Activated naive CD8-positive, alpha-beta T cell treated with anti-CD3 and anti-CD28 coated beads, Interleukin-2, amount 10 ng/mL, durations not matched to agents 7 days and 5 days (primary cell): ENCODE results near the gene SGSH. TPM values are rescaled to one million over a fixed set of nuclear protein-coding genes. Genes with fewer than 3 reads are reported as not detected.

Experiments
- ATAC-seq: fragments of 150-1000 bp; cut with Tn5 transposase; one replicate; pipeline ENCODE4 v1.10.0; 2021; ENCODE audit warnings: low read depth, moderate library complexity
- POLR2A ChIA-PET: fragments of 350-600 bp; sonication (Branson Sonifier 250); formaldehyde crosslinking; loops from one replicate; lab custom pipeline; 2021; ENCODE audit warnings: antibody characterized with exemption; lab: Charles Lee
- DNase-seq: peaks from one replicate; pipeline ENCODE4 v3.0.0; 2021
- H3K27ac Mint-ChIP-seq: one replicate; pipeline ENCODE4 v1.8.0; 2022; ENCODE audit warnings: mild to moderate bottlenecking, mixed read lengths
- H3K27me3 Mint-ChIP-seq: one replicate; pipeline ENCODE4 v1.8.0; 2022; ENCODE audit warnings: mild to moderate bottlenecking, moderate library complexity, mixed read lengths
- H3K36me3 Mint-ChIP-seq: one replicate; pipeline ENCODE4 v1.8.0; 2021; ENCODE audit warnings: mild to moderate bottlenecking, mixed read lengths
- H3K4me1 Mint-ChIP-seq: one replicate; pipeline ENCODE4 v1.8.0; 2021; ENCODE audit warnings: mixed read lengths
- H3K4me3 Mint-ChIP-seq: one replicate; pipeline ENCODE4 v1.8.0; 2022; ENCODE audit warnings: mild to moderate bottlenecking, moderate library complexity, mixed read lengths
- H3K9me3 Mint-ChIP-seq: one replicate; pipeline ENCODE4 v1.8.0; 2021; ENCODE audit warnings: mixed read lengths
- total RNA-seq, 2 experiments: library from RNA; stranded (reverse); gene quantifications; one replicate each; pipeline ENCODE4 v1.2.3, GENCODE V29; 2021

Gene SGSH
- total RNA-seq, 2 experiments from 2014 or later, result 51.3 to 57.1 TPM

DNA sequence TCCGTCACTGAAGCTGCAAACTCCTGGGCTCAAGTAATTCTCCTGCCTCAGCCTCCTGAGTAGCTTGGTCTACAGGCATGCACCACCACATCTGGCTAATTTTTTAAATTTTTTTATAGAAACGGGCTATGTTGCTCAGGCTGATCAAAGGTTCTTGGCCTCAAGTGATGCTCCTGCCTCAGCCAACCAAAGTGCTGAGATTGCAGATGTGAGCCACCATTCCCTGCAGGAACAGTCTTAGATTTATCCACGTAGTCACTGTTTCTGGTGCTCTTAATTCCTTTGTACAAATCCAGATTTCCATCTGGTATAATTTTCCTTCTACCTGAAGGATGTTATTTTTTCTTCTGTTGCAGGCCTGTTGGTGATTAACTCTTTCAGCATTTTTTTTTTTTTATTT lies 13.1 kb upstream of the SGSH start:
- Mint-ChIP-seq H3K4me3 (no peak overlapping the region), H3K36me3 (peaks cover 7% of the 10 kb centered on the region), H3K27ac (no peak overlapping the region), H3K4me1 (no peaks in the 10 kb centered on the region), H3K9me3 (peaks cover 14% of the 10 kb centered on the region), H3K27me3 (no peaks in the 10 kb centered on the region)
- POLR2A ChIA-PET, result no interaction called here
- DNase-seq (no peak), ATAC-seq (no peak)

DNA sequence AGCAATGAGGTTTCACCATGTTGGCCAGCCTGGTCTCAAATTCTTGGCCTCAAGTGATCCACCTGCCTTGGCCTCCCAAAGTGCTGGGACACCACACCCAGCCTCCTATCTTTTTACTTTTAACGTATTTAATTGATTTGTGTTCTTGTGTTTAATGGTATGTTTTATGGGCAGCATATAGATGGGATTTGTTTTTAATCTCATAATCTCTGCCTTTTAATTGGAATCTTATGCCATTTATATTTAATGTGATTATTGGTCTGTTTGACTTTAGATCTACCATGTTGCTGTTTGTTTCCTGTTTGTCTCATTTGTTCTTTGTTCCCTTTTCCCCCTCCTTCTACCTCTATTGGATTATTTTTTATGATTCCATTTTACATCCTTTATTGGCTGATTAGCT lies 12.3 kb upstream of the SGSH start:
- Mint-ChIP-seq H3K36me3 (peaks cover 7% of the 10 kb centered on the region), H3K4me3 (no peak overlapping the region), H3K27me3 (no peaks in the 10 kb centered on the region), H3K9me3 (peaks cover 14% of the 10 kb centered on the region), H3K4me1 (no peaks in the 10 kb centered on the region), H3K27ac (no peak overlapping the region)
- no peak for DNase-seq
- no peak for ATAC-seq
- POLR2A ChIA-PET, result interaction anchor here (0.6 kb wide), 1 partner anchor 12 kb away, joined by 6 read pairs; no protein-coding TSS in a partner anchor

DNA sequence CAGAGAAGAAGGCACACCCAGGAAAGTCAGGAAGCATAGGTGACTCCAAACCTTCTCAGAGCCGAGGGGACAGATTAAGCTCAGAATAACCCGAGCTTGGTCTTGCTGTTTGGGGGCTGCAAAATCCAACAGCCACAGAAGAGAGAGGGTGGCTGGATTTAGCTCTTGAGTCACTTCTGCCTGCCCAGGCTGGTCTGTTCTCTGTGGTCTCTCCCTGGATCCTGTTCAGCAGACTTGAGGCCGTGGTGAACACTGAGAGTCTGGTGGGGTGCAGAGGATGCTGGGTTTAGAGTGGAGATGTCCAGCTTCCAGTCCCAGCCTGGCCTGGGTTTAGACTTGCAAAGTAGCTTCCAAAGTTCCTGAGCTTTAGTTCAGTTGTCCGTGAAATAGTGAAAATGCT lies 8.9 kb upstream of the SGSH start:
- H3K4me3 Mint-ChIP-seq, result no peak overlapping the region
- H3K9me3 Mint-ChIP-seq, result peaks cover 12% of the 10 kb centered on the region
- H3K27ac Mint-ChIP-seq, result no peak overlapping the region
- peaks cover 7% of the 10 kb centered on the region for H3K36me3 Mint-ChIP-seq
- no peak for DNase-seq
- POLR2A ChIA-PET, result no interaction called here
- ATAC-seq, result no peak
- H3K4me1 Mint-ChIP-seq, result no peaks in the 10 kb centered on the region
- no peaks in the 10 kb centered on the region for H3K27me3 Mint-ChIP-seq

DNA sequence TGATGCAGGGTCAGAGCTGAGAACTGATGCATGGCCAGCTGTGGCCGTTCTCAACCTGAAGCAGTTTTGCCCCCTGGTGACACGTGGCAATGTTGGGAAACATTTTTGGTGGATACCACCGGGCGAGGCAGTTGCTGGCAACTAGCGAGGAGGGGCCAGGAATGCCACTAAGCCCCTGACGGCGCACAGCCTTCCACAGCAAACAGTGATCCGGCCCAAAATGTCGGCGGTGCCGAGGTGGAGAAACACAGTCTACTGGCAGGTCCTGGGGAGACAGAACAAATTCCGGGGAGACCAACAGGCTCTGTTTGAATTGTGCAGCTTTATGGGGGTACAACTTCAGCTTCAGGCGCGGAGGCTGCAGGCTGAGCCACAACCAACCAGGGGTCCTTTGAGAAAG lies 8.3 kb upstream of the SGSH start:
- POLR2A ChIA-PET, result no interaction called here
- Mint-ChIP-seq H3K36me3 (peaks cover 6% of the 10 kb centered on the region), H3K4me1 (no peaks in the 10 kb centered on the region), H3K4me3 (no peak overlapping the region), H3K9me3 (peaks cover 12% of the 10 kb centered on the region), H3K27ac (no peak overlapping the region), H3K27me3 (no peaks in the 10 kb centered on the region)
- DNase-seq (no peak), ATAC-seq (no peak)

DNA sequence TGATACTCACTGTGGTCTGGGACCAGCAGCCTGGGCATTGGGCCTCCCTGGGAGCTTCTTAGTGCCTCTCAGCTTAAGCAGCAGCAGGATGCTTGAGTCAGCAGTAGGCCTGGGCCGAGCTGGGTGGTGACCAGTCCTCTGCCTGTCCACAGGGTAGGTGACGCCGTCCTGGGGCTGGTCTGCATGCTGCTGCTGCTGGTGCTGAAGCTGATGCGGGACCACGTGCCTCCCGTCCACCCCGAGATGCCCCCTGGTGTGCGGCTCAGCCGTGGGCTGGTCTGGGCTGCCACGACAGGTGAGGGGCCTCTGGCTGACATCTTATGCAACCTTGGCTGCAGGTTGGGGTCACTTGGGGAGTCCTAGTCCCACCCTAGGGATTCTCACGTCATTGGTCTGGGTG lies 7.5 kb upstream of the SGSH start:
- Mint-ChIP-seq H3K27ac (no peak overlapping the region), H3K4me1 (no peaks in the 10 kb centered on the region), H3K27me3 (peaks cover under 1% of the 10 kb centered on the region), H3K36me3 (peaks cover 3% of the 10 kb centered on the region), H3K4me3 (no peak overlapping the region), H3K9me3 (peaks cover 8% of the 10 kb centered on the region)
- POLR2A ChIA-PET, result interaction anchor here (1.1 kb wide), 1 partner anchor 20 kb away, joined by 3 read pairs; no protein-coding TSS in a partner anchor
- ATAC-seq, result no peak
- no peak for DNase-seq

DNA sequence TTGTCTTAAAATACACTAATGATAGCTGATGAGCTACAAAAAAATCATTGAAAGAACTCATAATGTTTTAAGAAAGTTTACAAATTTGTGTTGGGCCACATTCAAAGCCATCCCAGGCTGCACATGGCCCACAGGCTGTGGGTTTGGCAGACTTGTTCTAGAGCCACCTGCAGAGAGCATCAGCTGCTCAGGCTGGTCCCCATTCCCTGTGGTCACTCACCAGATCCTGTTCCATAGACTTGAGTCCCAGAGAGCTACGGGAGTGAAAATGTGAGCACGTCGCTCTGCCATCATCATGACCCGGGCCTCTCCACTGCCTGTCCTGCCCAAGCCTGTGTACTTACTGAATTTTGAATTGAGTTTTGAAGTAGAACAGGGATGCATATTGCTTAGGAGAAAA lies 7.0 kb upstream of the SGSH start:
- no peaks in the 10 kb centered on the region for H3K36me3 Mint-ChIP-seq

DNA sequence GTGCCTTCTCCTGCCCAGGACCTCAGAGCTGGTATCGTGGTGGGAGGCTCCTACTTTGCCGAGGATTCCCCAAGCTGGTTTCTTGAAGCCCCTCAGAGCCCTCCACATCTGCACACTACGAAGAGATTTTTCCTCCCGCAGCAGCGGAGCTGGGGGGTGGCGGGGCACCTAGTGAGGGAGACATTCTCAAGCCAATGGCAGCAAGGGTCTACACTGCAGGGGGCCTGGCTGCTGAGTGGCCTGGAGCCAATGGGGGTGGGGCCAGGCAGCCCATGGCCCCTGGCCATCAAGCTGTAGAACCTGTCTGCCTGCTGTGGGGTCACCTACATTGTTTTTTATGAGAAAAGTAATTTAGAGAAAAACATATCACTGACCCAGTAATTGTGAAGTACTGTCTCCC lies 5.1 kb upstream of the SGSH start:
- no peak overlapping the region for H3K4me3 Mint-ChIP-seq
- peaks cover 10% of the 10 kb centered on the region for H3K27me3 Mint-ChIP-seq
- H3K4me1 Mint-ChIP-seq, result no peaks in the 10 kb centered on the region
- POLR2A ChIA-PET, result interaction anchor here (0.6 kb wide), 1 partner anchor 19 kb away, joined by 3 read pairs; no protein-coding TSS in a partner anchor
- no peak for ATAC-seq
- no peaks in the 10 kb centered on the region for H3K36me3 Mint-ChIP-seq
- DNase-seq, result no peak
- H3K9me3 Mint-ChIP-seq, result no peaks in the 10 kb centered on the region
- no peak overlapping the region for H3K27ac Mint-ChIP-seq

More for the DNA sequence above, 7.0 kb upstream of the SGSH start:
- no peak overlapping the region for H3K27ac Mint-ChIP-seq
- POLR2A ChIA-PET, result interaction anchor here (1.1 kb wide), 1 partner anchor 20 kb away, joined by 3 read pairs; no protein-coding TSS in a partner anchor
- no peaks in the 10 kb centered on the region for H3K4me1 Mint-ChIP-seq
- peaks cover 2% of the 10 kb centered on the region for H3K27me3 Mint-ChIP-seq
- H3K4me3 Mint-ChIP-seq, result no peak overlapping the region
- ATAC-seq, result no peak
- DNase-seq, result no peak
- peaks cover 4% of the 10 kb centered on the region for H3K9me3 Mint-ChIP-seq

DNA sequence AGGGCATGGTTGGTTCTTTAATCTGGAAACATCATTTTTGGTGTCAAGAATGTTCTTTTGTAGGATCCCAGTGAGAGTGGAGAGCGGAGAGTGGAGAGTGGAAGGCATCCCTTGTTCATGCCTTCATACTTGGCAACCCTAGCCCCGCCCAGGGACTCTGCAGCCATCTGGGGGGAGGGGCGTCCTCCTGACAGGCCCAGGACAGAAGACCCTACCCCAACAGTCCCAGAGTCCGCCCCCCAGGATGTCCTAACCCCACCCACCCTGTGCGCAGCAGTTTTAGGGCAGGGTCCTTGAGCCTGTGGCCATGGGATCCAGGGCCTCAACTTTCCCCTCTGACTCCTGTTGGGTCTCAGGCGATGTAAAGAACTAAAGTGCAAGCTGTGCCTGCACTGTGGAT lies 4.5 kb upstream of the SGSH start:
- Mint-ChIP-seq H3K4me3 (no peak overlapping the region), H3K36me3 (no peaks in the 10 kb centered on the region)

DNA sequence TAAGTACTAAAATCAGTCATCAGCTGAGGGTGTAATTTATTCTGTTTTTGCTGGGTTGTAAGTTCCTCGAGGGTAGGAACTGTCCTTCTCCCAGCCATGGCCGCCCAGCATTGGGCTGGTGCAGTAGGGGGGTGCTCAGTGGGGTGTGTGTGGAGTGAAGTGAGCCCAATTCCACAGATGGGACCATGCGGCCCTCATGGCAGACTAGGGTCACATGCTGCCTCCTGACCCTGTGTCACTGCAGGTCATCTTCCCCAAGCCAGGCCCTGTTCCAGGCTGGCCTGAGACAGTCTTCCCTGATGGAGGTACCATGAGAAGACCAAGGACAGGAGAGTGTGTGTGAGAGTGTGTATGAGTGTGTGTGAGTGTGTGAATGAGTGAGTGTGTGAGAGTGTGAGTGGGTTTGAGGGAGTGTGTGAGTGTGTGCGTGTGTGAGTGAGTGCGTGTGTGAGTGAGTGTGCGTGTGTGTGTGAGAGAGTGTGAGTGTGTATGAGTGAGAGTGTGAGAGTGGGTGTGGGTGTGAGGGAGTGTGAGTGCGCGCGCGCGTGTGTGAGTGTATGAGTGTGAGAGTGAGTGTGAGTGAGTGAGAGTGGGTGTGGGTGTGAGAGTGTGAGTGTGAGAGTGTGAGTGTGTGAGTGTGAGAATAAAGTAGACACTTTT lies 3.8 kb upstream of the SGSH start:
- no peak overlapping the region for H3K27ac Mint-ChIP-seq
- H3K9me3 Mint-ChIP-seq, result no peaks in the 10 kb centered on the region

More for the DNA sequence above, 4.5 kb upstream of the SGSH start:
- ATAC-seq (no peak), DNase-seq (no peak)
- Mint-ChIP-seq H3K4me1 (peaks cover 3% of the 10 kb centered on the region), H3K9me3 (no peaks in the 10 kb centered on the region), H3K27ac (no peak overlapping the region), H3K27me3 (peaks cover 10% of the 10 kb centered on the region)
- POLR2A ChIA-PET, result interaction anchor here (0.6 kb wide), 1 partner anchor 20 kb away, joined by 3 read pairs; no protein-coding TSS in a partner anchor

DNA sequence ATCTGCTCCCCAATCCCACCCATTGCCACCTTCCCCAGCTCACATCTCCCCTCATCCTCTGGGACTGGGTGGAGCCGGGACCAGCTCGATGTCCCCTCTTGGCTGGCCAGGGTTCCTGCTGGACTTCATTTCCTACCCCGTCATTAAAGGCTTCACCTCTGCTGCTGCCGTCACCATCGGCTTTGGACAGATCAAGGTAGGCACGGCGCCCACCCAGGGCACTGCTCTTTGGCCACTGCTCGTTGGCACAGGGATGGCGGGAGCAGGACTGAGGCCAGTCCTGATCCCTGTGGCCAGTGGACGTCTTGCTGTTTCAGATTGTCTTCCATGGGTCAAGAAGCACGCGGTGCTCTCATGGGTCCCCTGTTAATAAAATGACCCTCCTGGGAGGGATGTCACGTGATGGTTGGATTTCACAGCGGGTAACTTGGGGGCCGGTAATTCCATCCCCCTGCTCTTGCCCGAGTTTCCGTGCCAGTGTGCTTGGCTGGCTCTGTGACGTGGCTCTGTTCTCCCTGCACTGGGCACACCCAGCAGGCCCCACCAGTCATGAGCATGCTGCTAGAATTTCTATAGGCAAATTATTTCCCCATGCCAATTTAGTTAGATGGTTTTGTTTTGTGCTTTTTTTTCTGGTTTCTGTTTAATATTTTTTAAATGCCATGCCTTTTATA lies 3.1 kb upstream of the SGSH start:
- H3K4me1 Mint-ChIP-seq, result peaks cover 13% of the 10 kb centered on the region
- no peak for DNase-seq
- H3K27me3 Mint-ChIP-seq, result peaks cover 10% of the 10 kb centered on the region
- H3K9me3 Mint-ChIP-seq, result no peaks in the 10 kb centered on the region
- POLR2A ChIA-PET, result no interaction called here
- no peaks in the 10 kb centered on the region for H3K36me3 Mint-ChIP-seq
- no peak for ATAC-seq
- no peak overlapping the region for H3K27ac Mint-ChIP-seq
- no peak overlapping the region for H3K4me3 Mint-ChIP-seq

More for the DNA sequence above, 3.8 kb upstream of the SGSH start:
- POLR2A ChIA-PET, result no interaction called here
- ATAC-seq (no peak), DNase-seq (no peak)
- H3K4me3 Mint-ChIP-seq, result no peak overlapping the region
- peaks cover 10% of the 10 kb centered on the region for H3K27me3 Mint-ChIP-seq
- H3K36me3 Mint-ChIP-seq, result no peaks in the 10 kb centered on the region
- peaks cover 8% of the 10 kb centered on the region for H3K4me1 Mint-ChIP-seq

DNA sequence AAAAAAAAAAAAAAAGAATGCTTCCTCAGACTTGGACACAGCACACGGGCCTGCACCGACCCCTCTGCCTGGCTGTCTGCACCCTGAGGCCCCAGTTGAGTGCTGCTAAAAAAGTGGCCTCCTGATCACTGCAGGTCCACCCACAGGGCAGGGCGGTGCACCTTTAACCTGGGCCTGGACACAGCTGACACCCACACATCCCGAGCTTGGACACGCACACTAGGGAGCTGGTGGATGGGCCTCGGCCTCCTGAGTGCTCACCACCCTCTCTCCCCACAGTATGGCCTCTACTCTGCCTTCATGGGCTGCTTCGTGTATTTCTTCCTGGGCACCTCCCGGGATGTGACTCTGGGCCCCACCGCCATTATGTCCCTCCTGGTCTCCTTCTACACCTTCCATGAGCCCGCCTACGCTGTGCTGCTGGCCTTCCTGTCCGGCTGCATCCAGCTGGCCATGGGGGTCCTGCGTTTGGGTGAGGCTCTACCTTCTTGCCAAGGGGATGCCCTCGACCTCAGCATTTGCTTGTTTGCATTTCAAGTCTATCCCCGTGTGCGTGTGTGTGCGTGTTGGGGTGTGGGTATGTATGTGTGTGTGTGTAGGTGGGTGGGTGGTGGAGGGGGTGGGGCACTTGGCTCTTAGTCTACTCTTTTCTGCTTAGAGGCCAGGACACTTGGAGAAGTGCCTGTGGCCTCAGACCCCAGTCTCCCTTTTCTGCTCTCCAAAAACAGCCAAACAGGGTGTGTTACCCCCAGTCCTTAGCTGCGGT lies 2.4 kb upstream of the SGSH start:
- H3K4me1 Mint-ChIP-seq, result peaks cover 13% of the 10 kb centered on the region
- no peak overlapping the region for H3K4me3 Mint-ChIP-seq
- H3K36me3 Mint-ChIP-seq, result no peaks in the 10 kb centered on the region
- H3K27me3 Mint-ChIP-seq, result peaks cover 10% of the 10 kb centered on the region
- no peak overlapping the region for H3K27ac Mint-ChIP-seq
- POLR2A ChIA-PET, result no interaction called here
- no peaks in the 10 kb centered on the region for H3K9me3 Mint-ChIP-seq
- ATAC-seq, result no peak
- DNase-seq, result no peak

DNA sequence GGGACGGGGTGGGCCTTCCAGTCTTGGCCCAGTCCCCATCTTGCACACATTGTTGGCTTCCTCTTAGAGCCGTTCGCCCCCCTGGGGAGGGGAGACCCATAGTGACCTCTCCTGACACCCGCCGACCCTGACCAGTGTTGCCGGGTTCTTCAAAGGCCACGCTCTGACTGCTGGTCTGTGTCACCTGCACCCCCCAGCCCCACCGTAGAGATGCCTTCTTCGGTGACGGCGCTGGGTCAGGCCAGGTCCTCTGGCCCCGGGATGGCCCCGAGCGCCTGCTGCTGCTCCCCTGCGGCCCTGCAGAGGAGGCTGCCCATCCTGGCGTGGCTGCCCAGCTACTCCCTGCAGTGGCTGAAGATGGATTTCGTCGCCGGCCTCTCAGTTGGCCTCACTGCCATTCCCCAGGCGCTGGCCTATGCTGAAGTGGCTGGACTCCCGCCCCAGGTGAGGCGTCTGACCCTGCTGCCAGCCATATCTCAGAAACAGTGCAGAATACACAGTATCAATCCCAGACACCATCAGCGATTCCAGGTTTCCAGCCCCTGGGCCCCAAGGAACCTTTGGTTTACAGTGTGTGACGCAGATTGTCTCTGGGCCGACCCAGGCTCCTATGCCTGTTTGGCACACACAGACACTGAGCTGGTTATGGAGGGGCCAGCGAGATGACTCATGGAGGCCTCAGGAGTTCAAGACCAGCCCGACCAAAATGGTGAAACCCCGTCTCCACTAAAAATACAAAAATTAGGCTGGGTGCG lies 1.4 kb upstream of the SGSH start:
- no peaks in the 10 kb centered on the region for H3K36me3 Mint-ChIP-seq
- H3K27me3 Mint-ChIP-seq, result peaks cover 10% of the 10 kb centered on the region
- no peak overlapping the region for H3K27ac Mint-ChIP-seq
- peaks cover 13% of the 10 kb centered on the region for H3K4me1 Mint-ChIP-seq
- ATAC-seq (no peak), DNase-seq (no peak)
- no peaks in the 10 kb centered on the region for H3K9me3 Mint-ChIP-seq
- peak overlapping the region; percentile 53 for H3K4me3 Mint-ChIP-seq
- POLR2A ChIA-PET, result no interaction called here

DNA sequence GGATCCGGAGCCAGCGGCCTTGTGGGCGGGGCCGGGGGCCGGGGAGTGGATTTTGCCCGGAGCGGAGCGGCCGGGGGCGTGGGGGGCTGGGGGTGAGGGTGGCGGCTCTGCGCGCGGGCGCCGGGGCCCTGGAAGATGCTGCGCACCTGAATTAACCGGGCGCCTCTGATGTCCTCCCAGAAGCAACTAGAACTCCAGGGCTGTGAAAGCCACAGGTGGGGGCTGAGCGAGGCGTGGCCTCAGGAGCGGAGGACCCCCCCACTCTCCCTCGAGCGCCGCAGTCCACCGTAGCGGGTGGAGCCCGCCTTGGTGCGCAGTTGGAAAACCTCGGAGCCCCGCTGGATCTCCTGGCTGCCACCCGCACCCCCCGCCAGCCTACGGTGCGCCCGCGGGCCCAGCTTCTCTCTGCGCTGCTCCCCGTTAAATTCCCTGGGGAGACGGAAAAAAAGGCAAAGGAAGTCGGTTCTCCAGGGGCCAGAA lies 643 bp upstream of the SGSH start:
- ATAC-seq, result no peak
- H3K4me3 Mint-ChIP-seq, result no peak overlapping the region
- POLR2A ChIA-PET, result no interaction called here

More for the DNA sequence above, 643 bp upstream of the SGSH start:
- no peak for DNase-seq
- H3K36me3 Mint-ChIP-seq, result no peaks in the 10 kb centered on the region
- peaks cover 13% of the 10 kb centered on the region for H3K4me1 Mint-ChIP-seq
- H3K27ac Mint-ChIP-seq, result no peak overlapping the region
- no peaks in the 10 kb centered on the region for H3K9me3 Mint-ChIP-seq
- H3K27me3 Mint-ChIP-seq, result peaks cover 10% of the 10 kb centered on the region
